GM12878 (cell line): ENCODE data around the gene MGLL.

Experiments used
- JUNB ChIP-seq: IDR thresholded peaks from 2 replicates; pipeline ENCODE4 v1.6.1; 2016; ENCODE audit warnings: antibody characterized with exemption, mild to moderate bottlenecking
- NFIC ChIP-seq: IDR thresholded peaks from 2 replicates; pipeline ENCODE4 v1.6.1; 2012; ENCODE audit warnings: low read depth, mild to moderate bottlenecking, inconsistent platforms, low read length, moderate library complexity
- SP1 ChIP-seq: IDR thresholded peaks from one replicate; pipeline ENCODE4 v1.6.1; 2011; ENCODE audit warnings: low read depth, low read length
- ZZZ3 ChIP-seq: IDR thresholded peaks from 2 replicates; pipeline ENCODE4 v1.6.1; 2011; ENCODE audit warnings: low read depth; ENCODE audit not compliant: control insufficient read depth, insufficient read length

- TF ChIP-seq ZZZ3 (no peak), JUNB (peak; percentile 78), SP1 (no peak), NFIC (peak; percentile 93)
These were observed 46.8 kb downstream of the MGLL start for GRCh38 chr3:127775398-127776109.
